Gastrocnemius medialis (tissue), 4 donors: Measurements from ENCODE around the gene LAMA4. TPM values are rescaled to one million over a fixed set of nuclear protein-coding genes. Genes with fewer than 3 reads are reported as not detected.
A peak's percentile ranks its signal among the peaks of the same experiment; 100 is the strongest.

ENCODE experiments used
- ATAC-seq, 2 donors: fragments of 150-250 bp; one replicate each; pipeline ENCODE4 v1.9.1; 2016
- DNase-seq, 2 donors: peaks; one replicate each; pipeline ENCODE4 v3.0.0-alpha.2; 2019
- H3K27ac ChIP-seq, 4 donors: fragments of 200-600 bp; sonication (generic); 1 replicate in 1 of 4; 2 replicates in 3 of 4; pipeline ENCODE4 v1.5.1; 2016 to 2018; ENCODE audit warnings: mild to moderate bottlenecking in 2 of 4, moderate library complexity in 1 of 4
- H3K27me3 ChIP-seq, 3 donors: fragments of 200-600 bp; sonication (generic) in 2 of 3; 1 replicate in 1 of 3; 2 replicates in 2 of 3; pipeline versions ENCODE4 v1.5.1 to v1.6.0; 2016 to 2019; ENCODE audit warnings: mild to moderate bottlenecking in 1 of 3, moderate library complexity in 1 of 3
- H3K36me3 ChIP-seq, 2 donors: fragments of 200-600 bp; sonication (generic) in 1 of 2; one replicate each; pipeline ENCODE4 v1.5.1; 2017 to 2018
- H3K4me1 ChIP-seq, 2 donors: fragments of 200-600 bp; sonication (generic) in 1 of 2; one replicate each; pipeline ENCODE4 v1.5.1; 2016 to 2017; ENCODE audit warnings: mild to moderate bottlenecking in 2 of 2
- H3K4me3 ChIP-seq, 4 donors: fragments of 200-600 bp; sonication (generic) in 3 of 4; 1 replicate in 1 of 4; 2 replicates in 3 of 4; pipeline ENCODE4 v1.5.1; 2016 to 2019; ENCODE audit warnings: mild to moderate bottlenecking in 2 of 4
- H3K9me3 ChIP-seq, 3 donors: fragments of 200-600 bp; sonication (generic) in 2 of 3; 1 replicate in 1 of 3; 2 replicates in 2 of 3; pipeline ENCODE4 v1.5.1; 2016 to 2019
- POLR2A ChIP-seq, 2 donors: fragments of 450-650 bp; IDR thresholded peaks; one replicate each; pipeline ENCODE4 v1.6.1; 2017; ENCODE audit warnings: antibody characterized with exemption in 2 of 2, mild to moderate bottlenecking in 2 of 2, moderate library complexity in 2 of 2
- in situ Hi-C, 4 donors: fragments of 200-750 bp; cut with MboI; loops; one replicate each; pipeline versions ENCODE4 v1.15.0 to v1.8.0; 2017; ENCODE audit warnings: low sequenced_read_pairs in 4 of 4
- intact Hi-C: fragments of 100-400 bp; cut with DNase I; formaldehyde crosslinking; loops from one replicate; pipeline ENCODE4 v1.15.1; 2023; ENCODE audit warnings: low total_unique reads
- total RNA-seq, 4 donors: library from RNA; depleted of rRNA; stranded (reverse); fragments of >200 nt; gene quantifications; one replicate each; pipeline versions ENCODE4 v1.1.0 to v1.2.3, GENCODE V29; 2016
- TF ChIP-seq, protein P1 (sequence below), 5 experiments: fragments of 450-650 bp in 3 of 5; fragments of 200-600 bp in 2 of 5; sonication (generic) in 2 of 5; IDR thresholded peaks in 4 of 5; conservative IDR thresholded peaks in 1 of 5; 1 replicate in 4 of 5; 2 replicates in 1 of 5; pipeline ENCODE4 v1.5.1; 2016 to 2019; ENCODE audit warnings: antibody characterized with exemption in 5 of 5, mild to moderate bottlenecking in 3 of 5, moderate library complexity in 3 of 5

The LAMA4 gene
- total RNA-seq, 4 donors from 2014 or later: 4.4 to 19.1 (median 7.4) TPM

DNA sequence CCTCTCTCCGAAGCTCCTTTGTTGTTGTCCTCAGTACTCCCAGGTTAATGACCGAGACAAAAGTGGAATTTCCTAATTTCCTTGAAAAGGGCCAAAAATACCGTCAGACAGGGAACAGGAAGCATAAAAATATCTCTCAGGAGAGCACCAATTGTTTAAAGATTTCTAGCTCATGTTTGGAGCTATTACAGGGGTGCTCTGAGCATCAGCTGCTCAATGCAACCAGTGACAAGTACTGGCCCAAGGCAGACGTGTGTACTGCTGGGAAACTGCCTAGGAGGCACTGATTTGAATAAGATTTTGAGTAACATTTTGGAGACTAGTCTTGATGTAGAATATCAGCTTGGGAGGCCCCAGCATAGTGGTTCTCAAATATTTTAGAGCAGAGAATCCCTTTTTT is 17.3 kb downstream of the LAMA4 start:
- Histone ChIP-seq H3K27me3 (no peaks in the 10 kb centered on the region), H3K4me3 (no peak overlapping the region), H3K27ac (peak overlapping the region; percentile 60 to 75 (median 62)), H3K9me3 (no peaks in the 10 kb centered on the region), H3K36me3 (no peaks in the 10 kb centered on the region), H3K4me1 (peaks cover 0 to 26% of the 10 kb centered on the region in 2 donors)
- no peak for DNase-seq
- ATAC-seq: peak; percentile 47 to 63
- no peak for TF ChIP-seq POLR2A (IDR thresholded peaks at IDR 0.05)
- TF ChIP-seq, protein P1, sequence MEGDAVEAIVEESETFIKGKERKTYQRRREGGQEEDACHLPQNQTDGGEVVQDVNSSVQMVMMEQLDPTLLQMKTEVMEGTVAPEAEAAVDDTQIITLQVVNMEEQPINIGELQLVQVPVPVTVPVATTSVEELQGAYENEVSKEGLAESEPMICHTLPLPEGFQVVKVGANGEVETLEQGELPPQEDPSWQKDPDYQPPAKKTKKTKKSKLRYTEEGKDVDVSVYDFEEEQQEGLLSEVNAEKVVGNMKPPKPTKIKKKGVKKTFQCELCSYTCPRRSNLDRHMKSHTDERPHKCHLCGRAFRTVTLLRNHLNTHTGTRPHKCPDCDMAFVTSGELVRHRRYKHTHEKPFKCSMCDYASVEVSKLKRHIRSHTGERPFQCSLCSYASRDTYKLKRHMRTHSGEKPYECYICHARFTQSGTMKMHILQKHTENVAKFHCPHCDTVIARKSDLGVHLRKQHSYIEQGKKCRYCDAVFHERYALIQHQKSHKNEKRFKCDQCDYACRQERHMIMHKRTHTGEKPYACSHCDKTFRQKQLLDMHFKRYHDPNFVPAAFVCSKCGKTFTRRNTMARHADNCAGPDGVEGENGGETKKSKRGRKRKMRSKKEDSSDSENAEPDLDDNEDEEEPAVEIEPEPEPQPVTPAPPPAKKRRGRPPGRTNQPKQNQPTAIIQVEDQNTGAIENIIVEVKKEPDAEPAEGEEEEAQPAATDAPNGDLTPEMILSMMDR (IDR thresholded peaks at IDR 0.05 in 4 of 5, conservative IDR thresholded peaks at IDR 0.05 in 1 of 5): no peak
- intact Hi-C loops: no loop called here
- in situ Hi-C loops: no loop called here

GRCh38 chr6:112235956-112236355 is 18.4 kb downstream of the LAMA4 start:
- peaks cover 0 to 26% of the 10 kb centered on the region in 2 donors for H3K4me1 ChIP-seq
- ATAC-seq (no peak), DNase-seq (no peak)
- in situ Hi-C loops: no loop called here
- TF ChIP-seq, protein P1 (IDR thresholded peaks at IDR 0.05 in 4 of 5, conservative IDR thresholded peaks at IDR 0.05 in 1 of 5): no peak
- TF ChIP-seq POLR2A (IDR thresholded peaks at IDR 0.05): no peak
- H3K9me3 ChIP-seq: no peaks in the 10 kb centered on the region
- intact Hi-C loops: no loop called here
- no peaks in the 10 kb centered on the region for H3K36me3 ChIP-seq
- peak overlapping the region in 3 of 4 donors; percentile 60 to 75 (median 64) for H3K27ac ChIP-seq
- H3K27me3 ChIP-seq: no peaks in the 10 kb centered on the region
- no peak overlapping the region for H3K4me3 ChIP-seq

DNA sequence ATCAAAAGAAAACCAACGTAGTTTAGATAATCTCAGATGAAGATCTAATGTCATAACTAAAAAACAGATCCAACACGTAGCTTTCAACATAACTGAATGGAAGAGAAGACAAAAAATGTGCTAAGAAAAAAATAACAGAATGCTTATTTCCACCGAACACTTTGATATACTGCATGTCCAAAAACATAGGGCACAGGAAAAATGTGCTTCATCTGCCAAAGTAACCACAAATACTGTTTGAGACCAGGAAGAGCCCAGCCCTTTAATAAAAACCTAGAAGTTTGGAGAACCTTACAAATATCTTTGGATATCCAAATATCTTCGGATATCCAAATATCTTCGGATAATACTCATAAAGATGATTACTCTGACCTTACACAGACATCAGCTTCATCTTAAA is 19.8 kb downstream of the LAMA4 start:
- DNase-seq (no peak), ATAC-seq (no peak)
- no peaks in the 10 kb centered on the region for H3K9me3 ChIP-seq
- H3K4me3 ChIP-seq: no peak overlapping the region
- no peaks in the 10 kb centered on the region for H3K27me3 ChIP-seq
- no peaks in the 10 kb centered on the region for H3K36me3 ChIP-seq
- no peak for TF ChIP-seq POLR2A (IDR thresholded peaks at IDR 0.05)
- TF ChIP-seq, protein P1 (IDR thresholded peaks at IDR 0.05 in 4 of 5, conservative IDR thresholded peaks at IDR 0.05 in 1 of 5): no peak
- in situ Hi-C loops (no loop called here), intact Hi-C loops (no loop called here)
- peaks cover 0 to 26% of the 10 kb centered on the region in 2 donors for H3K4me1 ChIP-seq
- H3K27ac ChIP-seq: peak overlapping the region; percentile 58 to 75 (median 62)

DNA sequence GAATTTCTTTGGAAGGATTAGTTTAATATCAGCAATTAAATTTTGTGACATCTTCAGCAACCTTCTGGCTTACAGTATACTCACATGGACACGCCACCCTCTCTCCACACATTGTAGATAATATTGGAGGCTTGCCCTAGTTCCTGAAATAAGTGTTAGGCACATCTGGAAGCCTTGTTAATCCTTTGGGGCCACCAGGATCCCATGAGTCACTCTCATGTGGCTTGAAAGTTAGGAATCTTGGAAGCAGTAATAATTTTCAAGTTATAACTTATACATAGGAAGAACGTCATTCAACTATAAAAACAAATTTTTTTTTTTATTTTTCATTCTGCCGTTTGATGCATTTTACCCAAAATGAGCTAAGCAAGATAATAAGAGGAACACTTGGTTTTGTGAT is 20.5 kb downstream of the LAMA4 start:
- DNase-seq: no peak

More for the DNA sequence above, 20.5 kb downstream of the LAMA4 start:
- in situ Hi-C loops: no loop called here
- TF ChIP-seq, protein P1 (IDR thresholded peaks at IDR 0.05 in 4 of 5, conservative IDR thresholded peaks at IDR 0.05 in 1 of 5): no peak
- TF ChIP-seq POLR2A (IDR thresholded peaks at IDR 0.05): no peak
- no peaks in the 10 kb centered on the region for H3K36me3 ChIP-seq
- H3K27me3 ChIP-seq: no peaks in the 10 kb centered on the region
- ATAC-seq: peak; percentile 55 to 67
- H3K27ac ChIP-seq: peak overlapping the region; percentile 60 to 75 (median 63)
- intact Hi-C loops: no loop called here
- no peaks in the 10 kb centered on the region for H3K9me3 ChIP-seq
- no peak overlapping the region for H3K4me3 ChIP-seq
- H3K4me1 ChIP-seq: peaks cover 0 to 26% of the 10 kb centered on the region in 2 donors
